Left renal cortex interstitium (tissue), 4 donors: Measurements from ENCODE around the gene BEND7. TPM values are rescaled to one million over a fixed set of nuclear protein-coding genes. Genes with fewer than 3 reads are reported as not detected.

Source experiments
- DNase-seq, 4 donors: peaks; one replicate each; pipeline ENCODE4 v3.0.0-alpha.2; 2013; ENCODE audit warnings: low read depth in 4 of 4, low spot score in 2 of 4, missing footprints in 1 of 4
- polyA plus RNA-seq, 4 donors: library from polyadenylated mRNA; unstranded; fragments of 120-200 nt; gene quantifications; one replicate each; pipeline ENCODE4 v1.2.1, GENCODE V29; 2013; ENCODE audit not compliant: insufficient read length in 4 of 4

The BEND7 gene
- polyA plus RNA-seq, 4 donors, result 29.0 to 40.9 (median 33.9) TPM

GRCh38 chr10:13393640-13394039 is 135.2 kb downstream of the BEND7 start:
- DNase-seq, result no peak

- DNase-seq, result no peak
Observed at GRCh38 chr10:13392701-13393100, 136.1 kb downstream of the BEND7 start.

Other genes starting within 250 kb of the BEND7 start
- 10 to 100 TPM; 25.0 to 52.0 (median 37.8) TPM for gene PHYH, start 228.9 kb downstream of the BEND7 start, polyA plus RNA-seq
- 100 to 1,000 TPM; 122 to 131 (median 126) TPM for gene SEPHS1, start 180.7 kb downstream of the BEND7 start, polyA plus RNA-seq
- gene PRPF18, start 58.0 kb upstream of the BEND7 start, polyA plus RNA-seq, result 10 to 100 TPM; 25.2 to 29.0 (median 26.0) TPM